ENCODE results near the gene AMPD2. TPM values are rescaled to one million over a fixed set of nuclear protein-coding genes. Genes with fewer than 3 reads are reported as not detected.

The AMPD2 gene
- total RNA-seq, 4 donors from 2014 or later, result 48.3 to 158 (median 110) TPM

- TF ChIP-seq CTCF (IDR thresholded peaks at IDR 0.05), result no peak
- no peak for TF ChIP-seq POLR2A (IDR thresholded peaks at IDR 0.05)
Measured at GRCh38 chr1:109650609-109651008, 31.0 kb downstream of the AMPD2 start.

GRCh38 chr1:109652402-109652801, 32.8 kb downstream of the AMPD2 start:
- DNase-seq, result no peak
- H3K9me3 ChIP-seq, result no peaks in the 10 kb centered on the region
- H3K4me1 ChIP-seq, result peaks cover 0 to 17% (median 3%) of the 10 kb centered on the region in 4 donors
- peak overlapping the region in 2 of 4 donors; percentile 10 to 48 for H3K27ac ChIP-seq
- no peak overlapping the region for H3K4me3 ChIP-seq
- no peaks in the 10 kb centered on the region for H3K36me3 ChIP-seq
- no peaks in the 10 kb centered on the region for H3K27me3 ChIP-seq
- TF ChIP-seq CTCF (IDR thresholded peaks at IDR 0.05) (no peak), POLR2A (IDR thresholded peaks at IDR 0.05) (no peak)

More at GRCh38 chr1:109650609-109651008, 31.0 kb downstream of the AMPD2 start:
- H3K4me1 ChIP-seq, result peaks cover 0 to 6% (median 3%) of the 10 kb centered on the region in 4 donors
- no peaks in the 10 kb centered on the region for H3K9me3 ChIP-seq
- no peak overlapping the region for H3K27ac ChIP-seq
- no peaks in the 10 kb centered on the region for H3K27me3 ChIP-seq
- no peaks in the 10 kb centered on the region for H3K36me3 ChIP-seq
- H3K4me3 ChIP-seq, result no peak overlapping the region
- DNase-seq, result no peak

GRCh38 chr1:109653306-109653705, 33.7 kb downstream of the AMPD2 start:
- TF ChIP-seq POLR2A (IDR thresholded peaks at IDR 0.05) (no peak), CTCF (IDR thresholded peaks at IDR 0.05) (no peak)
- no peaks in the 10 kb centered on the region for H3K27me3 ChIP-seq
- peaks cover 0 to 20% (median 3%) of the 10 kb centered on the region in 4 donors for H3K4me1 ChIP-seq
- no peak for DNase-seq
- H3K9me3 ChIP-seq, result no peaks in the 10 kb centered on the region
- no peak overlapping the region for H3K4me3 ChIP-seq
- H3K36me3 ChIP-seq, result peaks cover 0 to 1% (median 0%) of the 10 kb centered on the region in 3 donors
- H3K27ac ChIP-seq, result peak overlapping the region in 1 of 4 donors; percentile 49

- no peak for DNase-seq
Measured at GRCh38 chr1:109654519-109654918, 34.9 kb downstream of the AMPD2 start.

GRCh38 chr1:109655615-109656519, 36.2 kb downstream of the AMPD2 start, which contains the start of gene GSTM4:
GSTM4 (plus strand) TSS chr1:109656099; CDS start chr1:109656390, 291 bp downstream.
- peak within 1 kb of the TSS; percentile 75 to 86 (median 82) for H3K27ac ChIP-seq
- H3K9me3 ChIP-seq, result no peaks in the 10 kb centered on the region
- no peaks in the 10 kb centered on the region for H3K27me3 ChIP-seq
- DNase-seq, result peak; percentile 88 to 96 (median 95)
- H3K4me3 ChIP-seq, result peak within 1 kb of the TSS; percentile 61 to 89 (median 76)
- H3K36me3 ChIP-seq, result peaks cover 0 to 21% (median 0%) of the 10 kb centered on the region in 3 donors
- H3K4me1 ChIP-seq, result peaks cover 0 to 26% (median 3%) of the 10 kb centered on the region in 4 donors
- TF ChIP-seq CTCF (IDR thresholded peaks at IDR 0.05), result peak in 1 of 6 experiments; percentile 32
- TF ChIP-seq POLR2A (IDR thresholded peaks at IDR 0.05), result peak; percentile 65 to 77

More at GRCh38 chr1:109654519-109654918, 34.9 kb downstream of the AMPD2 start:
- no peak overlapping the region for H3K4me3 ChIP-seq
- peaks cover 0 to 26% (median 3%) of the 10 kb centered on the region in 4 donors for H3K4me1 ChIP-seq
- no peak for TF ChIP-seq CTCF (IDR thresholded peaks at IDR 0.05)
- TF ChIP-seq POLR2A (IDR thresholded peaks at IDR 0.05), result no peak
- H3K27ac ChIP-seq, result no peak overlapping the region
- no peaks in the 10 kb centered on the region for H3K27me3 ChIP-seq
- no peaks in the 10 kb centered on the region for H3K9me3 ChIP-seq
- H3K36me3 ChIP-seq, result peaks cover 0 to 10% (median 0%) of the 10 kb centered on the region in 3 donors
